DND-41 (cell line): Measurements from ENCODE around the gene SMTNL2.

Source experiments
- EZH2 ChIP-seq: IDR thresholded peaks from 3 replicates; pipeline ENCODE4 v1.6.1; 2012; ENCODE audit warnings: borderline replicate concordance, low read depth, mild to moderate bottlenecking, moderate library complexity, low read length, inconsistent platforms; ENCODE audit not compliant: severe bottlenecking
- TF ChIP-seq, protein P1 (sequence below): IDR thresholded peaks from 2 replicates; pipeline ENCODE4 v1.5.1; 2012; ENCODE audit warnings: borderline replicate concordance, low read length, moderate library complexity, mild to moderate bottlenecking; ENCODE audit not compliant: poor library complexity, severe bottlenecking; ENCODE audit errors: extremely low read depth

DNA sequence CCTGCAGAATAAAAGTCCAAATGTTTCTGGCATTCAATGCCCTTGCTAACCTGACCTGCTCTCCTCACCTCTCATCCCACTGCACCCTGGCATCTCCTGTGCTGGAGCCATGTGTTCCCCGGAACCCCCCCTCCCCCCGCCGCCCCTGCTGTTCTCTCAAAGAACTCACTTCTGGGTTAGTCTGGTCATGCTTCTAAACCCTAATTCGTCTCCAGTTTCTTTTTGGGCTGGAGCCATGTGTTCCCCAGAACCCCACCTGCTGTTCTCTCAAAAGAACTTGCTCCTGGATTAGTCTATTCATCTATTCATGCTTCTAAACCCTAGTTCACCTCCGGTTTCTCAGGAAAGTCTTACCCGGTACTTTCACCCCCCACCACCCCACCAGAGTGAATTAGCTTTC is 58.0 kb downstream of the SMTNL2 start:
- no peak for TF ChIP-seq EZH2
- TF ChIP-seq, protein P1, sequence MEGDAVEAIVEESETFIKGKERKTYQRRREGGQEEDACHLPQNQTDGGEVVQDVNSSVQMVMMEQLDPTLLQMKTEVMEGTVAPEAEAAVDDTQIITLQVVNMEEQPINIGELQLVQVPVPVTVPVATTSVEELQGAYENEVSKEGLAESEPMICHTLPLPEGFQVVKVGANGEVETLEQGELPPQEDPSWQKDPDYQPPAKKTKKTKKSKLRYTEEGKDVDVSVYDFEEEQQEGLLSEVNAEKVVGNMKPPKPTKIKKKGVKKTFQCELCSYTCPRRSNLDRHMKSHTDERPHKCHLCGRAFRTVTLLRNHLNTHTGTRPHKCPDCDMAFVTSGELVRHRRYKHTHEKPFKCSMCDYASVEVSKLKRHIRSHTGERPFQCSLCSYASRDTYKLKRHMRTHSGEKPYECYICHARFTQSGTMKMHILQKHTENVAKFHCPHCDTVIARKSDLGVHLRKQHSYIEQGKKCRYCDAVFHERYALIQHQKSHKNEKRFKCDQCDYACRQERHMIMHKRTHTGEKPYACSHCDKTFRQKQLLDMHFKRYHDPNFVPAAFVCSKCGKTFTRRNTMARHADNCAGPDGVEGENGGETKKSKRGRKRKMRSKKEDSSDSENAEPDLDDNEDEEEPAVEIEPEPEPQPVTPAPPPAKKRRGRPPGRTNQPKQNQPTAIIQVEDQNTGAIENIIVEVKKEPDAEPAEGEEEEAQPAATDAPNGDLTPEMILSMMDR, result no peak
